HG03175 (cell line): ENCODE results near the gene TTLL11.

Experiments used
- ATAC-seq: cut with Tn5 transposase; IDR thresholded peaks from one replicate; pipeline ENCODE4 v1.9.1; 2021; ENCODE audit warnings: mild to moderate bottlenecking, moderate library complexity; ENCODE audit not compliant: unreplicated experiment

TTLL11 gene

GRCh38 chr9:121781701-121782464, 311.2 kb downstream of the TTLL11 start:
- no peak for ATAC-seq

GRCh38 chr9:121781145-121781548, 312.0 kb downstream of the TTLL11 start:
- ATAC-seq, result no peak

- no peak for ATAC-seq
Observed at GRCh38 chr9:121780177-121781040, 312.7 kb downstream of the TTLL11 start.

GRCh38 chr9:121779381-121780117, 313.6 kb downstream of the TTLL11 start:
- no peak for ATAC-seq

- ATAC-seq, result no peak
Observed at GRCh38 chr9:121778252-121779225, 314.6 kb downstream of the TTLL11 start.

GRCh38 chr9:121776739-121777637, 316.1 kb downstream of the TTLL11 start:
- no peak for ATAC-seq

- ATAC-seq, result no peak
Observed at GRCh38 chr9:121776001-121776738, 316.9 kb downstream of the TTLL11 start.

- no peak for ATAC-seq
Observed at GRCh38 chr9:121774715-121775613, 318.1 kb downstream of the TTLL11 start.

GRCh38 chr9:121773954-121774714, 319.0 kb downstream of the TTLL11 start:
- no peak for ATAC-seq

- no peak for ATAC-seq
Observed at GRCh38 chr9:121773286-121773953, 319.7 kb downstream of the TTLL11 start.

GRCh38 chr9:121772600-121773285, 320.4 kb downstream of the TTLL11 start:
- ATAC-seq, result no peak
